SK-N-DZ (cell line): ENCODE data around the gene HFM1.
A peak's percentile ranks its signal among the peaks of the same experiment; 100 is the strongest.
"Not testable (repeated sequence)": the region's sequence is repeated elsewhere in the genome, so short reads cannot be mapped to it uniquely, and the experiment has no call there.

Experiments
- DNase-seq: peaks from one replicate; pipeline ENCODE4 v3.0.0-alpha.2; 2015; ENCODE audit warnings: low spot score

The HFM1 gene

DNA sequence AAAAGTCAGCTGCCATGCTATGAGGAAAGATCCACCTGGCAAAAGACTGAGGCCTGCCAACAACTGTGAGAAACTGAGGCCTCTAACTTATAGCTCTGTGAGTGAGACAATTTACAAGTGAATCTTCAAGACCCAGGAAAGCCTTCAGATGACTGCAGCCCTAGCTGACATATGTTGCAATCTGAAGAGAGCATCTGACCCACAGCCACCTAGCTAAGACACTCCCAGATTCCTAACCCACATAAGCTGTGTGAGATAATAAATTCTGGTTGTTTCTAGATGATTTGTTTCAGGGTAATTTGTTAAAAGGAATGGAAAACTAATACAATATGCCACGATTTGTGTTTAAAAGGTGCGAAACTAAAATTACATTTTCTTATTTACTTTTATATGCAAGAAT lies 55.1 kb downstream of the HFM1 start:
- no peak for DNase-seq

DNA sequence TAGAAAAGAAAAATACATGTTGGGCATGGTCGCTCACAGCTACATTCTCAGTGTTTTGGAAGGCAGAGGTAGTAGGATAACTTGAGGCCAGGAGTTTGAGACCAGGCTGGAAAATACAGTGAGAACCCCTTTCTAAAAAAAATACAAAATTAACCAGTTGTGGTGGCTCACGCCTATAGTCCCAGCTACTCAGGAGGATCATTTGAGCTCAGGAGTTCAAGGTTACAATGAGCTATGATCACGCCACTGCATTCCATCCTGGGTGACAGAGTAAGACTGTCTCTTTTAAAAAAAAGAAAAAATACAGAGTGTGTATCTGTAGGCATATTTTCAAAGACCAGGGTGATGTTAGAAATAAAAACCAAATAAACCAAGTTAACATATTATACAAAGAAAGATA lies 57.8 kb downstream of the HFM1 start:
- DNase-seq: no peak

DNA sequence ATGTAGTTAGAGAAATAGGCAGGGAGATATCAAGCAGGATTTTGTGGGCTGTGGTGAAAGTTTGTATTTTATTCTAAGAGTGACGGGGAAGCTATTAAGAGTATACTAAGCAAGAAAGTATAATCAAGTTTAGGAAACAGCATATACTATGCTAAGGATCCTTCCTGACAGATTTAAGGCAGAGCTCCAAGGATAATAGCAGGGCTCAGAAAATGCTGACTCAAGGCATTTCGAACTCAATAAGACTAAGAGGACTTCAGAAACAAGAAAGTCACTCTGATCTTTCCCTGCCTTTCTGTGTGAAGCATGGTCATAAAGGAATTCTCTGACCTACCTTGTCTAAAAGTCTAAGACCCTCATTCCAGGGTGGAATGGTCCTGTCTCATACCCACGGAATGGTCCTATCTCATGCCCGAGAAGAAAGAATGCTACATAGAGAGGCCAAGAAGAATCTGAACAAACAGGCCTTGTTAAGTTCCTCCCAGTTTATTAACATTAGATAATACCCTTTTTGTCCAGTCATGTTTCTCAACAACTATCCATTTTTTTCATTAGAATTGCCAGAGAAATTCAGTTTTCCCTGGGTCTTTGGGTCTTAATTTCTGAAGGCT lies 59.1 kb downstream of the HFM1 start:
- DNase-seq: no peak

DNA sequence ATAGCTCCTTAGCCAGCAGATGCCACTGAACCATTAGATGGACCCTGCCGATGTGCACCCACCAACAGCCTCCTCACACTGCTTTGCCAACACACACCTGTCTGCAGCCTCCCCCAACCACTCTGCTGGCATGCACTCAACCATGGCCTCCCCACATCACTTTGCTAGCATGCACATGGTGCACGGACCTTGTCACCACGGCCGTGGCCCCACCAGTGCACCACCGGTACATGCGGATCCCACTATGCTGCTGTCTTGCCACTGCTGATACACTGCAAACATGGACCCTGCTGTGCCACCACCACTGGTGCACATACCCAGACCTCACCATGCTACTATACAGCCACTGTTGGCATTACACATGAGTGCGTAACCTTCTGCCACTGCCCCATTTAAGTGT lies 66.1 kb downstream of the HFM1 start:
- DNase-seq: no peak

DNA sequence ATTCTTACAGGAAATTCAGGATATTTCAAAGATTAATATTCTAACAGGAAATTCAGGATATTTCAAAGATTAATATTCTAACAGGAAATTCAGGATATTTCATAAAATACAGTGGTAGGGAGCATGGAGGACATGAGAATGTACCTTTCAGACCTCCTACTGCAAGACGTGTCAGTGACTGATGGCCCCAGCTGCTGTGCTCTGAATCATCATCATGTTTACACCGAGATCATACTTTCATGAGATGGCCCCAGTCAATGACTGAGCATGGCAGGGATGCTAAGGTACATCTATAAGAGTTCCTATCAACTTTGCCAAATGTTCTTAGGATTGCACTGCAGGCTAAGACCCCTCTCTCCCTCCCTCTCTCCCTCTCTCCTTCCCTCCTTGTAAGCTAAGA lies 69.0 kb downstream of the HFM1 start:
- DNase-seq: no peak

DNA sequence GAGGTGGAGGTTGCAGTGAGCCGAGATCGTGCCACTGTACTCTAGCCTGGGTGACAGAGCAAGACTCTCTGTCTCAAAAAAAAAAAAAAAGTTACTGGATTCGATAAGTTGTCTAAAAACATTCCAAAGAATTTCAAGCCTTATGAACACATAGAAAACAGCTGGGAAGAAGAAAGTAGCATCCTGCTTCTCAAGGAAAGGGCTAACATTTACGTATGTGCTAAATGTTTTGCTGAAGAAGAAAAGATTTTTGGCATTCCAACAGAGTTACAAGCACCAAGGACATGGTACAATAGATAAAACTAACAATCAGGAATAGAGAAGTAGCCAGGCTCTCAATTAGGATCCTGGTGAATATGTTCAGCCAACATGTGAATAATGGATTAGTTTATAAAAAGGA lies 69.8 kb downstream of the HFM1 start:
- DNase-seq: no peak

DNA sequence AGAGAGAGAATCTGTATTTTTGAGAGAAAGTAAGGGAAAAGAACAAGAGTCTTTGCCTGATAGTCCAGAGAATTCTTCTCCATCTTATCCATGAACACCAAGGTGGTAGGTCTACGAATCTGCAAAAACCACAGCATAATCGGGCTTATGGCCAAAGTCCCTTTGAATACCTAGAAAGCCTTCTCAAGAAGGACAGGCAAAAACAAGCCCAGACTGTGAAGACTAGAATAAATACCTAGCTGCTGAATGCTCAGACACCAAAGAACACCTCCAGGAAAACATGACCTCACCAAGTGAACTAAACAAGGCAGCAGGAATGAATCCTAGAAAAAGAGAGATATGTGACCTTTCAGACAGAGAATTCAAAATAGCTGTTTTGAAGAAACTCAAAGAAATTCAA lies 79.2 kb downstream of the HFM1 start:
- no peak for DNase-seq

DNA sequence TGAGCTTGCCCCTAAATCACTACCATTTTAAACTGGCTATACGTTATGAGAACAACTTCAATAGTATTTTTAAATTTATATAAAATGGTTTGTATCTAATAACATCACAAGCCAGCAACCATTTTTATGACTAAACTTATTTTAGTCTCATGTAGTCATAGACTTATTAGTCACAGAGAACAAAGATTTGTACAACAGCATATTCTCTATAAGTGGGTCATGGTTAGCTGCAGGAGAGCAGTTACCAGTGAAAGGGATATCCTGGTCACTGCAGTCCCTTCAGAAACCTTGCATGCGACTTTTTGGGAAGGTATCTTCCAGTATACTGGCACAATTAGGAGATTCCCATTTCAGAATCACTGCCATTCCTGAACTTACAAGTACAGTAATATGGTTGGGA lies 90.0 kb downstream of the HFM1 start:
- no peak for DNase-seq

DNA sequence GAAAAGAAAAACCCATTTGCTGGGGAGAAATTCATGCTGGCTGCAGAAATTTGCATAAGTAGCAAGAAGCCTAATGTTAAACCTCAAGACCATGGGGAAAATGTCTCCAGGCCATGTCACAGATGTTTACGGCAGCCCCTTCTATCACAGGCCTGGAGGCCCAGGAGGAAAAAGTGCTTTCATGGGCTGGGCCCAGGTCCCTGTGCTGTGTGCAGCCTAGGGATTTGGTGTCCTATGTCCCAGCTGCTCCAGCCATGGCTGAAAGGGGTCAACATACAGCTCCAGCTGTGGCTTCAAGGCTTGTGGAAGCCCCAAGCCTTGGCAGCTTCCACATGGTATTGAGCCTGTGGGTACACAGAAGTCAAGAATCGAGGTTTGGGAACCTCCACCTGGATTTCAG lies 93.0 kb downstream of the HFM1 start:
- DNase-seq: no peak

DNA sequence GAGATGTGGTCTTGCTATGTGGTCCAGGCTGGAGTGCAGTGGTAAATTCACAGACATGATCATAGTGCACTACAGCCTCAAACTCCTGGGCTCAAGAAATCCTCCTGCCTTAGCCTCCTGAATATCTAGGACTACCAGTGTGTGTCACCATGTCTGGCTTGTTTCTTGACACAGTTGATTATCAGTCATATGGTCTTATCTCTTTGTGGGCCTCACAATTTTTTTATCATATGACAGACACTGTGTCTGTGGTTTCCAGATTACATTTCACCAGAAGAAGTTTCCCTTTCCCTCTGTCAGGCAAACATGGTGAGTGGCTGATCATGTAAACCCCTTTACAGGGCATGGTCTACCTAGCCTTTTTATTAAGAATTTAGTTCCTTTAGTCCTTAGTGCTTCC lies 96.1 kb downstream of the HFM1 start:
- no peak for DNase-seq

DNA sequence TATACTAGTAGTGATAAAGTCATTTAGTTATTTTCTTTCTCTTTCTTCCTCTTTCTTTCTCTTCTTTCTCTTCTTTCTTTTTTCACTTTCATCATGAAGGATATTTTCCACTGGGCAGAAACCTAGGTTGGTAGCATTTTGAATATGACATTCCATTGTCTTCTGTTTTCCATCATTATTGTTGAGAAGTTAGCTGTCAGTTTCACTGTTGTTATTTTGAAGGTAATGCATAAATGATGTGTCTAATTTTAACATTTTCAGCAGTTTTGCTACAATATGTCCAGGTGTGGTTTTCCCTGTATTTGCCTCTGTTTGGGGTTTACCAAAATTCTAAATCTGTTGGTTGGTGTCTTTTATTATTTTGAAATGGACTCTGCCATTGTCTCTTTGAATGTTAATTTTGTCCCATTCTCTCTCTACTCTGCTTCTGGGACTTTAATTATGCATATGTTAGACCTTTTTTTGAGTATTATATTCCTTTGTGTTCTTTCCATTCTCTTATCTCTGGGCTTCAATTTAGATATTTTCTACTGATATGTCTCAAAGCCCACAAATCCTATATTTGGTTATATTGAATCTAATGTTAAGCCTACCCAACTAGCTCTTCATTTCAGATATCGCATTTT lies 96.7 kb downstream of the HFM1 start:
- DNase-seq: no peak

DNA sequence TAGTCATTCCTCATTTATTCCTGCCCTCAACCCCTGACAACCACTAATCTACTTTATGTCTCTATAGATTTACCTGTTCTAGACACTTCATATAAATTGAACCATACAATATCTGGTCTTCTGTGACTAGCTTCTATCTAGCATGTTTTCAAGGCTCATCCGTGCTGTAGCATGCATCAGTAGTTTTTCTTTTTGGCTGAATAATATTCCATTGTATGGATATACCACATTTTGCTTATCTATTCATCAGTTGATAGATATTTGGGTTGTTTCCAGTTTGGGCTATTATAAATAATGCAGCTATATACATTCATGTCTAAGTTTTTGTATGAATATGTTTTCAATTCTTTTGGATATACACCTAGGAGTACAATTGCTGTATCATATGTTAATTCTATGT lies 101.5 kb downstream of the HFM1 start:
- no peak for DNase-seq

DNA sequence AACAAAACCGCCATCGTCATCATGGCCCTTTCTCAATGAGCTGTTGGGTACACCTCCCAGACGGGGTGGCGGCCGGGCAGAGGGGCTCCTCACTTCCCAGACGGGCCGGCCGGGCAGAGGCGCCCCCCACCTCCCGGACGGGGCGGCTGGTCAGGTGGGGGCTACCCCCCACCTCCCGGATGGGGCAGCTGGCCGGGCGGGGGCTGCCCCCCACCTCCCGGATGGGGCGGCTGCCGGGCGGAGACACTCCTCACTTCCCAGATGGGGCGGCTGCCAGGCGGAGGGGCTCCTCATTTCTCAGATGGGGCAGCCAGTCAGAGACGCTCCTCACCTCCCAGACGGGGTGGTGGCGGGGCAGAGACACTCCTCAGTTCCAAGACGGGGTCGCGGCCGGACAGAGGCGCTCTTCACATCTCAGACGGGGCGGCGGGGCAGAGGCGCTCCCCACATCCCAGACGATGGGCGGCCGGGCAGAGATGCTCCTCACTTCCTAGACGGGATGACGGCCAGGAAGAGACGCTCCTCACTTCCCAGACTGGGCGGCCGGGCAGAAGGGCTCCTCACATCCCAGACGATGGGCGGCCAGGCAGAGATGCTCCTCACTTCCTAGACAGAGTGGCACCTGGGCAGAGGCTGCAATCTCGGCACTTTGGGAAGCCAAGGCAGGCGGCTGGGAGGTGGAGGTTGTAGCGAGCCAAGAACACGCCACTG lies 115.6 kb downstream of the HFM1 start:
- not testable (repeated sequence) for DNase-seq

DNA sequence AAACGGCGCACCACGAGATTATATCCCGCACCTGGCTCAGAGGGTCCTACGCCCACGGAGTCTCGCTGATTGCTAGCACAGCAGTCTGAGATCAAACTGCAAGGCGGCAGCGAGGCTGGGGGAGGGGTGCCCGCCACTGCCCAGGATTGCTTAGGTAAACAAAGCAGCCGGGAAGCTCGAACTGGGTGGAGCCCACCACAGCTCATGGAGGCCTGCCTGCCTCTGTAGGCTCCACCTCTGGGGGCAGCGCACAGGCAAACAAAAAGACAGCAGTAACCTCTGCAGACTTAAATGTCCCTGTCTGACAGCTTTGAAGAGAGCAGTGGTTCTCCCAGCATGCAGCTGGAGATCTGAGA lies 117.7 kb downstream of the HFM1 start:
- peak; percentile 38 for DNase-seq

DNA sequence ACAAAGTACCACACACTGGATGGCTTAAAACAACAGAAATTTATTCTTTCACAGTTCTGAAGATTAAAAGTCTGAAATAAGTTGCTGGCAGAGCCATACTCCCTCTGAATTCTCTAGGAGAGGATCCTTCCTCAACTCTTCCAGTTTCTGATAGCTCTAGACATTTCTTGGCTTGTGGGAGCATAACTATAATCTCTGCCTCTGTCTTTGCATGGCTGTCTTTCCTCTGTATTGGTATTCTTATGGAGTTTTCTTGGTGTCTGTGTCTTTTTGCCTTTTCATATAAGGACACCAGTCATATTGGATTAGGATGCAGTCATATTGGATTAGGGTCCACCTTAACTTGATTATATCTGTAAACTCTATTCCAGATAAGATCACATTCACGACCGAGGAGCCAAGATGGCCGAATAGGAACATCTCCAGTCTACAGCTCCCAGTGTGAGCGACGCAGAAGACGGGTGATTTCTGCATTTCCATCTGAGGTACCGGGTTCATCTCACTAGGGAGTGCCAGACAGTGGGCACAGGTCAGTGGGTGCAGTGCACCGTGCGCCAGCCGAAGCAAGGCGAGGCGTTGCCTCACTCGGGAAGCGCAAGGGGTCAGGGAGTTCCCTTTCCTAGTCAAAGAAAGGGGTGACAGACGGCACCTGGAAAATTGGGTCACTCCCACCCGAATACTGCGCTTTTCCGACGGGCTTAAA lies 118.2 kb downstream of the HFM1 start:
- DNase-seq: peak; percentile 90

DNA sequence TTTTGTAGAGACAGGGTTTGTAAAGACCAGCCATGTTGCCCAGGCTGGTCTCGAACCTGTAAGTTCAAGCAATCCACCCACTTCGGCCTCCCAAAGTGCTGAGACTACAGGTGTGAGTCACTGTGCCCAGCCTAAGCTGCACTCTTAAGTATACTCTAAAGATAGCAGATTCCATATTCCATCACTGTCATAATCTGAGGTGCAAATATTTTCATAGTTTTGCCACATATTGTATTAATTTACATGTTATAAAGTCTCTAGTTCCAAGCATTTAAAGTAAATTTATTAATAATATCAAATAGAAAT lies 121.3 kb downstream of the HFM1 start:
- no peak for DNase-seq

DNA sequence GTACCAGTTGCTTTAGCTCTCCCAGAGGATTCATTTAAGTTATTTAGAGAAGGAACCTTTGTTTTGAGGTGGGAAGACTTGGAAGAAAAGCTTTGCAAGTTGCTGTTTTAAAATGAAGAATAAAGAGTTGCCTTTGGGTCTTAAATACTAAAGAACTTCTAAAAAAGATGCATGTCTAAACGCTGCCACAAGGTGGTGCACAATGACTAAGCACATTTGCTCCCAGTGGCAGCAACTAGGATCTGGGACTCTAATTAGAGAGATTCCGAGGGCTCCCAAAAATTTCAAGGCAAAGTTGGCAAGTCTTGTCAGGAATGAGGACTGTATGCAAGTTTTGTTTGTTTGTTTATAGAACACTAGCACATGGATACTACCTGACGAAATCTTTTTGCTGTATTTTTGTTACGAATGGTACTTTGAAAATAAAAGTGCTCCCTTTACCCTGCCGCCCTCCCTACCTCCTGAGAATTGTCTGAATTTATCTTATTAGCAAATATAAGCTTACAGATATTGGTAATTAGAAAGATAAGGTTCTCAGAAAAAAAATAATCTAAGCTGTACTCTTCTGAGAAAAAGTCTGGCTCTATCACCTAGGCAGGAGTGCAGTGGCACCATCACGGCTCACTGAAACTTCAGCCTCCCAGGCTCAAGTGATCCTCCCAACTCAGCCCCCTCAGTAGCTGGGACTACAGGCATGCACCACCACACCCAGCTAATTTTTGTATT lies 121.8 kb downstream of the HFM1 start:
- peak; percentile 61 for DNase-seq

DNA sequence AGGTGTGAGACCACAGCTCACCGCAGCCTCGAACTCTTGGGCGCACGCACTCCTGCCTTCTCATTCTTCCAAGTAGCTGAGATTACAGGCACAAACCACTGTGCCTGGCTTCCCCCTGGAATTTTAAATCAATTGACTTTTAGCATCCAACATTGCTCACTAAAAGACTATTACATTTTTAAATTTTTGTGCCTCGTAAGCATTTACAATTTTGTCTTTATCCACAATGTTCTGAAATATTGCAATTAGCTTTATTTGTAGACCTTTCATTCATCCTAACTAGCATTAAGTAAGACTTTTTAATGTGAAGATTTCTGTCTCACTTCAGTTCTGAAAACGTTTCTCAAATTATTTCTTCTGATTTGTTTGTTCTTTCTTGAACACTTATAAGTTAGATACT lies 122.9 kb downstream of the HFM1 start:
- DNase-seq: no peak

DNA sequence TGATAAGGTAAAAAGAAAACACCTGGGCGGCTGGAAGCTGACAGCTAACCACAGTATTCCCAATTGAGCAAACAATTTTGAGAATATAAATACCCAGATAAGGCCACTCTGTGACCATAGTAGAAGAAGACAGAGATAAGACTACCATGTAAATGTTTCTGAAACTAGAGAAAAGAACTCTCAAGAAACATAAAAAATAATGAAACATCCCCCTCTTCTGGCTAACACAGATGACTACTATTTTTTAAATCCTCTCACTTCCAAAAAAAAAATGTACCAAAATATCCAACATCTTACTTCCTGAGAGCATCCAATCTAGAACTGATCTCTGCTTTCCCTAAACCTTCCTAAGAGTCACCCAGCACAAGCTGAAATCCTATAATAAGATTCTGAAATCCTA lies 125.9 kb downstream of the HFM1 start:
- DNase-seq: no peak

DNA sequence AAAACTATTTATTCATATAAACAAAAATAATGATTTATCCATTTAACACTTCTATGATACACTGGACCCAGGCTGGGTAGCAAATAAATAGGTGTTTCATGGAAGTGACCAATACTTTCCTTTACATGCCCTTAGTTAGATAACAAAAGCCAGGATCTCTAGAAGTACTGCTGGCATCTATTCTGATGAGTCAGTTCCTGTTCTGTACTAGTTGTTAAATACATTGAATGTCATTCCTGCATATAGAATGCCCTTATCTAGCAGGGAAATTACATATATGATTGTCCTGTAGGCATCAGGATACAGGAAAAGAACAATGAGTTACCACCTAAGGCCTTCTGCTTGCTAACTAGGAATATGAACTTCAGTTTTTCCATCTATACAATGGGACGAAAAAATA lies 130.8 kb downstream of the HFM1 start:
- DNase-seq: no peak

DNA sequence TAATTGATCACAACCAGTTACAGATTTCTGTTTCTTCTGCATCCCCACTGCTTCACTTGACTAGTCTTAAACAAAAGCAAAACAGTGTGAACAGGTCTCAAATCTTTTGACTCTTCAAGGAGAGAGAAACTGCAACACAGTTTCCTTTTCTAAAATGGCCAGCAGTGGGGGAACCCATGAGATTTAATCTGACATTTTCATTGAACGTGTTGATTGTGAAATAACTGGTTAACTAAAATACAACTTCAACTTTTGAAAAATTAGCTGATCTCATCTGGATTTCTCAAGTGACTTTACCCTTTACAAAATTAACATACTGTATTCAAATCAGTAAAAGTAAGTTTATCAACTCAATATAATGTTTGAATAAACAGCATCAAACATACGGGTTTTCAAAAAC lies 143.0 kb downstream of the HFM1 start:
- DNase-seq: no peak

DNA sequence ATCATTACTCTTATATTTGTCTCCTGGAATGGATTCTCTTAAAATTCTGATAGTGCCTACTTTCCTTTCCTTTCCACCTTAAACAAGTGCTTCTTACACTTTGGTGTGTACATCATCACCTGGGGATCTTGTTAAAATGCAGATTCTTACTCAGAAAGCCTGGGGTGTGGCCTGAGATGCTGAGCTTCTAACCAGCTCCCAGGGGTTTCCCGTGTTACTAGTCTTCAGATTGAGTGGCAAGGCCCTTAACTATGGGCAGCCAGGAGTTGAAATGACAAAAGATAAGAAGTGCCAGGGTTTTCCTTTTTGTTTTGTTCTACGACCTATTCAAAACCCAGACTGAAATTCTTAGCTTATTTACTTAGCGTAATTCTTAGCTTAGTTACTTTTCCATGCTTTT lies 159.2 kb downstream of the HFM1 start:
- no peak for DNase-seq
